Measurements from ENCODE around the gene KNDC1. TPM values are rescaled to one million over a fixed set of nuclear protein-coding genes. Genes with fewer than 3 reads are reported as not detected.

KNDC1 gene
- total and polyA plus RNA-seq, 10 of the 15 experiments (the other 5 are each of a cell fraction or from before 2014, with no cell fraction given), result 0.03 to 0.11 (median 0.05) TPM; not detected in 7

DNA sequence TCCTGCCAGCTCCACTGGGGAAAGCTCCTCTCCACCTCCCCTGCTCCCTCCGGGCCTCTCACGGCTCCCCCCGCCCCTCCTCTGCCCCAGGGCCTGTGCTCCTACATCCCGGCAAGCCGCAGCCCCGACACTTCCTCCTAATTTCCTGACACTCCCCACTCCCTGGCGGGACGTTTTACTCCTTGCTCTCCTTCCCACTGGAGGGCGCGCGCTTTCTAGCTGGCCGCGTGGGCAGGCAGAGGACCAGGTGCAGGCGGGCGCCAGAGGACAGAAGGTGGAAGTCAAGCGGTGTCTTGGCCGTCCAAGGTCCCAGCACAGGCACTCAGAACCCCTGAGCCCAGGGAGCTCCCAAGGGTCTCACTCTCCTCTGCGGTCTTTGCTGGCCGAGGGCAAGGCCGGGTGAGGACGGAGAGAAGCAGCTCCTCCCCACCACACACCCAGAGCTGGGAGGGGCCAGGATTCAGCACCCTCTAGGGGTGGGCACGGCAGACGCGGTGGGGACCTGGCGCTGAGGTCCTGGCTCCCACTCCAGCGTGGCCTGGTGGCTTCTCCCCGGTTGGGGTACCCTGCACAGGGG is 97.6 kb downstream of the KNDC1 start (continued):
- TF ChIP-seq ZBTB33 (IDR thresholded peaks at IDR 0.05) (no peak), TARDBP (IDR thresholded peaks at IDR 0.05; ENCODE audit: borderline replicate concordance) (no peak), RELB (IDR thresholded peaks at IDR 0.05; ENCODE audit: low read depth) (no peak), BRCA1 (IDR thresholded peaks at IDR 0.05; ENCODE audit: low read depth, low read length) (no peak), WRNIP1 (IDR thresholded peaks at IDR 0.05; ENCODE audit: borderline replicate concordance, low read depth, low read length) (no peak), CTCF (IDR thresholded peaks at IDR 0.05 in 2 of 3, conservative IDR thresholded peaks at IDR 0.05 in 1 of 3; ENCODE audit: control insufficient read depth in 2 of 3, extremely low read depth in 1 of 3, insufficient read depth in 1 of 3, low read depth in 3 of 3, low read length in 3 of 3) (peak; percentile 26 to 50 (median 27); a peak in 4 of 6 replicates), KDM1A (IDR thresholded peaks at IDR 0.05; ENCODE audit: borderline replicate concordance) (no peak), KLF5 (IDR thresholded peaks at IDR 0.05; ENCODE audit: partially characterized antibody) (no peak), CEBPB (IDR thresholded peaks at IDR 0.05; ENCODE audit: borderline replicate concordance in 1 of 2, low read depth in 2 of 2, low read length in 2 of 2) (no peak), IKZF2 (IDR thresholded peaks at IDR 0.05) (peak; percentile 27 to 53; a peak in 2 of 4 replicates), ZNF622 (IDR thresholded peaks at IDR 0.05) (no peak), RAD21 (IDR thresholded peaks at IDR 0.05; ENCODE audit: insufficient read depth, low read depth, low read length) (peak; percentile 44; the same call in 1 of the 2 replicates), STAT3 (IDR thresholded peaks at IDR 0.05; ENCODE audit: low read depth, low read length) (no peak), CHD1 (IDR thresholded peaks at IDR 0.05; ENCODE audit: low read depth, low read length) (no peak), NR2C2 (IDR thresholded peaks at IDR 0.05; ENCODE audit: borderline replicate concordance, control insufficient read depth, insufficient read length, low read depth) (no peak)
- TF ChIP-seq, protein P1, sequence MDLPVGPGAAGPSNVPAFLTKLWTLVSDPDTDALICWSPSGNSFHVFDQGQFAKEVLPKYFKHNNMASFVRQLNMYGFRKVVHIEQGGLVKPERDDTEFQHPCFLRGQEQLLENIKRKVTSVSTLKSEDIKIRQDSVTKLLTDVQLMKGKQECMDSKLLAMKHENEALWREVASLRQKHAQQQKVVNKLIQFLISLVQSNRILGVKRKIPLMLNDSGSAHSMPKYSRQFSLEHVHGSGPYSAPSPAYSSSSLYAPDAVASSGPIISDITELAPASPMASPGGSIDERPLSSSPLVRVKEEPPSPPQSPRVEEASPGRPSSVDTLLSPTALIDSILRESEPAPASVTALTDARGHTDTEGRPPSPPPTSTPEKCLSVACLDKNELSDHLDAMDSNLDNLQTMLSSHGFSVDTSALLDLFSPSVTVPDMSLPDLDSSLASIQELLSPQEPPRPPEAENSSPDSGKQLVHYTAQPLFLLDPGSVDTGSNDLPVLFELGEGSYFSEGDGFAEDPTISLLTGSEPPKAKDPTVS (IDR thresholded peaks at IDR 0.05; ENCODE audit: low read depth, low read length), result no peak
- TF ChIP-seq, protein P2, sequence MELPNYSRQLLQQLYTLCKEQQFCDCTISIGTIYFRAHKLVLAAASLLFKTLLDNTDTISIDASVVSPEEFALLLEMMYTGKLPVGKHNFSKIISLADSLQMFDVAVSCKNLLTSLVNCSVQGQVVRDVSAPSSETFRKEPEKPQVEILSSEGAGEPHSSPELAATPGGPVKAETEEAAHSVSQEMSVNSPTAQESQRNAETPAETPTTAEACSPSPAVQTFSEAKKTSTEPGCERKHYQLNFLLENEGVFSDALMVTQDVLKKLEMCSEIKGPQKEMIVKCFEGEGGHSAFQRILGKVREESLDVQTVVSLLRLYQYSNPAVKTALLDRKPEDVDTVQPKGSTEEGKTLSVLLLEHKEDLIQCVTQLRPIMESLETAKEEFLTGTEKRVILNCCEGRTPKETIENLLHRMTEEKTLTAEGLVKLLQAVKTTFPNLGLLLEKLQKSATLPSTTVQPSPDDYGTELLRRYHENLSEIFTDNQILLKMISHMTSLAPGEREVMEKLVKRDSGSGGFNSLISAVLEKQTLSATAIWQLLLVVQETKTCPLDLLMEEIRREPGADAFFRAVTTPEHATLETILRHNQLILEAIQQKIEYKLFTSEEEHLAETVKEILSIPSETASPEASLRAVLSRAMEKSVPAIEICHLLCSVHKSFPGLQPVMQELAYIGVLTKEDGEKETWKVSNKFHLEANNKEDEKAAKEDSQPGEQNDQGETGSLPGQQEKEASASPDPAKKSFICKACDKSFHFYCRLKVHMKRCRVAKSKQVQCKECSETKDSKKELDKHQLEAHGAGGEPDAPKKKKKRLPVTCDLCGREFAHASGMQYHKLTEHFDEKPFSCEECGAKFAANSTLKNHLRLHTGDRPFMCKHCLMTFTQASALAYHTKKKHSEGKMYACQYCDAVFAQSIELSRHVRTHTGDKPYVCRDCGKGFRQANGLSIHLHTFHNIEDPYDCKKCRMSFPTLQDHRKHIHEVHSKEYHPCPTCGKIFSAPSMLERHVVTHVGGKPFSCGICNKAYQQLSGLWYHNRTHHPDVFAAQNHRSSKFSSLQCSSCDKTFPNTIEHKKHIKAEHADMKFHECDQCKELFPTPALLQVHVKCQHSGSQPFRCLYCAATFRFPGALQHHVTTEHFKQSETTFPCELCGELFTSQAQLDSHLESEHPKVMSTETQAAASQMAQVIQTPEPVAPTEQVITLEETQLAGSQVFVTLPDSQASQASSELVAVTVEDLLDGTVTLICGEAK (IDR thresholded peaks at IDR 0.05; ENCODE audit: borderline replicate concordance), result no peak
